ENCODE results near the gene EFCAB10.
"Not testable (repeated sequence)": the region's sequence is repeated elsewhere in the genome, so short reads cannot be mapped to it uniquely, and the experiment has no call there.

Gene EFCAB10

GRCh38 chr7:105581066-105581811 lies at the start of gene EFCAB10:
Gene EFCAB10 (minus strand): TSS chr7:105581493. CDS start chr7:105581463, 30 bp downstream.
- no peak for FAIRE-seq

GRCh38 chr7:105625986-105626385 lies 44.7 kb upstream of the EFCAB10 start:
- no peak for FAIRE-seq

- FAIRE-seq: no peak
Measured at GRCh38 chr7:105623906-105624305, 42.6 kb upstream of the EFCAB10 start.

GRCh38 chr7:105623378-105623777 lies 42.1 kb upstream of the EFCAB10 start:
- FAIRE-seq: no peak

- FAIRE-seq: no peak
Measured at GRCh38 chr7:105622106-105622731, 40.9 kb upstream of the EFCAB10 start.

- no peak for FAIRE-seq
Measured at GRCh38 chr7:105621617-105622016, 40.3 kb upstream of the EFCAB10 start.

GRCh38 chr7:105621176-105621575 lies 39.9 kb upstream of the EFCAB10 start:
- FAIRE-seq: no peak

- FAIRE-seq: no peak
Measured at GRCh38 chr7:105619590-105619989, 38.3 kb upstream of the EFCAB10 start.

GRCh38 chr7:105618016-105618296 lies 36.7 kb upstream of the EFCAB10 start:
- FAIRE-seq: no peak

GRCh38 chr7:105617280-105618015 lies 36.2 kb upstream of the EFCAB10 start:
- FAIRE-seq: no peak

GRCh38 chr7:105614341-105614840 lies 33.1 kb upstream of the EFCAB10 start:
- FAIRE-seq: no peak

GRCh38 chr7:105613611-105614330 lies 32.5 kb upstream of the EFCAB10 start:
- FAIRE-seq: no peak

- FAIRE-seq: no peak
Measured at GRCh38 chr7:105612806-105613205, 31.5 kb upstream of the EFCAB10 start.

GRCh38 chr7:105611856-105612775 lies 30.8 kb upstream of the EFCAB10 start:
- FAIRE-seq: no peak

- FAIRE-seq: no peak
Measured at GRCh38 chr7:105610165-105610930, 29.1 kb upstream of the EFCAB10 start.

- FAIRE-seq: no peak
Measured at GRCh38 chr7:105602325-105603305, 21.3 kb upstream of the EFCAB10 start.

- no peak for FAIRE-seq
Measured at GRCh38 chr7:105600720-105601550, 19.6 kb upstream of the EFCAB10 start.

- FAIRE-seq: no peak
Measured at GRCh38 chr7:105599551-105599950, 18.3 kb upstream of the EFCAB10 start.

GRCh38 chr7:105599080-105599479 lies 17.8 kb upstream of the EFCAB10 start:
- not testable (repeated sequence) for FAIRE-seq

All from G401.6 (cell line).